NCI-H146 (cell line): ENCODE data around the gene GRN.
"Not testable (repeated sequence)": the region's sequence is repeated elsewhere in the genome, so short reads cannot be mapped to it uniquely, and the experiment has no call there.

Experiments
- DNase-seq: peaks from one replicate; lab custom pipeline; 2025; lab: John Stamatoyannopoulos, UW

Gene GRN

DNA sequence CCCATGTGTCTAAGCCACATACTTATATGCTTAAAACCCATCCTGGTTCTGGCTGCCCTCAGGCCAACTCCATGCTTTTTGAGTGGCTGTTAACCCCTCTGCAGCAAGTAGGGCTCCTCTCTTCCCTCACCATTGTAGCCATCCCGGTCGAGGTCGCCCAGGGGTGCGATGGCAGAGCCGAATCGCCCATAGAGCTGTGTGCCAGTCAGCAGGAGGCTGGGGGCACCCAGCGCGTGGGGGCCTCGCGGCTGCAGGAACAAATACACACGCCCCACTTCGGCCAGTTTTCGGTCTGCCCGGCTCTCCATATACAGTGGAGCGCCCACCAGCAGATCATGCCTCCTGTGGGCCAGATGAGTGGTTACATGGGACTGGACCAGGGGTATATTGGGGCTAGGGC, 38.3 kb downstream of the GRN start:
- DNase-seq = no peak

GRCh38 chr17:44383861-44384260, 38.8 kb downstream of the GRN start:
- no peak for DNase-seq

DNA sequence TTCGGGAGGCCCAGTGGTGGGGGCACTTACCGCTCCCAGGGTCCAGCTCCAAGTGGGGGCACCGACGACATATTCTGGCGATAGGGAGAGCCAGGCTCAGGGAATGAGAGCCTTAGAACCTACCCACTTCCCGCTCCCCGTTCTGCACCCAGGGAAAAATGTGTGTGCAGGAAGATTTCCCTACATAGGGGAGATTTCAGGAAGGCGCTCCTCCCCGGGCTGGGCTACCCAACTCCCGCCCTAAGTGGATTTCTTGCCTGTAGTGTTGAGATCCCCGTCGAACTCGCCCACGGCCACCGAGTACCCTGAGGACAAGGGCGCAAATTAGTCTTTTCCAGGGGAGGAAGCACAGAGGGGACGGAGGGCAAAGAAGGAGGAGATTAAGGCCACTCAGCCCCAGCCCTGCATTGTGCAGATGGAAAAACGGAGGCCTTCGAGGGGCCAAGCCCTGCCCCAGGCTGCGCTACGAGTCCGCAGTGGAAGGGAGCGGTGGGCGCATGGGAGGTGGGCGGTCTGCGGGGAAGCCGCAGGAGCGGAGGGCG, 39.2 kb downstream of the GRN start:
- no peak for DNase-seq

- DNase-seq = no peak
These were observed 39.8 kb downstream of the GRN start for GRCh38 chr17:44384823-44385286.

GRCh38 chr17:44385287-44386181, 40.4 kb downstream of the GRN start:
- peak; percentile 88 for DNase-seq

- DNase-seq = no peak
These were observed 41.1 kb downstream of the GRN start for GRCh38 chr17:44386182-44386525.

- DNase-seq = no peak
These were observed 42.7 kb downstream of the GRN start for GRCh38 chr17:44387804-44388203.

DNA sequence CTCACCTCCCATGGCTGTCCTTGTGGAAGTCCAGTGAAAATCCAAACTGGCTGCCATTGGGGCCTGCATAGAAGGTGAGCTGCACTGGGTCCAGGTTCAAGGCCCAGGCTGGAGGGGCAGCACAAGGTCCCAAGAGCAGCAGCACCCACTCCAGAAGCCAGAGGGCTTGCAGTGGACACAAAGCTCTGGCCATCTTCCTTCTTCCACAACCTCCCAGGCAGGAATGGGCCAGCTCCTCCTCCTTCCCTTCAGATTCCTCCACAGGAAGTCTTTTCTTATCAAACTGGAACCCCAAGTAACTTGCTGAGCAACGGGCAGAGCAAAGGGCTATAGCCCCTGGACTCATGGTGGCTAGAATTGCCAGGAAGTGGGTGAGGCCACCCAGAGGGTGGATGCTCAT, 44.2 kb downstream of the GRN start, which contains the start of gene ITGA2B:
TSS of gene ITGA2B (minus strand) at position 369 of the 400 bp plus-strand sequence. CDS start at position 193, 176 bp downstream.
- no peak for DNase-seq

- DNase-seq = no peak
These were observed 44.7 kb downstream of the GRN start for GRCh38 chr17:44389723-44390202.

DNA sequence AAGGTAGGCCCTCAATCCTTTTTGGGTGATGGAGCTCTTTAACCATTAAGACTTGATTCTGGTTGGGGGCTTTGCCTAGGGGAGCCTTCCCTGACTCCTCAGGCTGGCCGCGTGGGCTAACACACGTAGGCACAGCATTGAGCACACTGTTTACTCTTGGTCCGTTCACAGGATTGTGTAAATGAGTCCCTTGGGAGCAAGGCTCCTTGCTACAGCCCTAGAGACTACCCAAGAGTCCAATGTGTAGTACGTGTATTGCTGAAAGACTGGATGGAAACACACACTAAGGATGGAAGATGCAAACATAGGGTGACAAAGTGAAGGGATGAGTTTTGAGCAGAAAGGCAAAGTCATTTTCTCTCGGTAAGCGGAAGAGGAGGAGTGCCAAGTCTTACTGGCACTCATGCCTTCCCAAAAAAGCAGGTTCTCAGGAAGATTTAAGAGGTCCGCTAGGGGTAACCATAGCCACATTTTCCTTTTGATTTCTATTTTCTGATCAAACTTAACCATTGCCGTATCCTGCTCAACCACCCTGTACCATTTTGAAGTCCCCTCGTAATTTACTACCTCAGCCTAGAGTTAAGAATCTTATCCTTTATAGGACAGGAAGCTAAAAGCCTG, 45.3 kb downstream of the GRN start:
- DNase-seq = no peak

DNA sequence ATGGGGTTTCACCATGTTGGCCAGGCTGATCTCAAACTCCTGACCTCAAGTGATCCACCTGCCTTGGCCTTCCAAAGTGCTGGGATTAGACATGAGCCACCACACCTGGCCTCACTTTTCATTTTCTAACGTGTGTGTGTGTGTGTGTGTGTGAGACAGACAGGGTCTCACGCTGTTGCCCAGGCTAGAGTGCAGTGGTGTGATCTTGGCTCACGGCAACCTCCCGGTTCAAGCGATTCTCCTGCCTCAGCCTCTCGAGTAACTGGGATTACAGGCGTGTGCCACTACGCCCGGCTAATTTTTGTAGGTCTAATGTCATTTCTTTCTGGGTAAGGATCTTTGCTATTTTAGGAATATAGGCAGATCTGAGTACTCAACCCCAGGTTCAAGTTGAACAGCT, 49.0 kb downstream of the GRN start:
- not testable (repeated sequence) for DNase-seq

DNA sequence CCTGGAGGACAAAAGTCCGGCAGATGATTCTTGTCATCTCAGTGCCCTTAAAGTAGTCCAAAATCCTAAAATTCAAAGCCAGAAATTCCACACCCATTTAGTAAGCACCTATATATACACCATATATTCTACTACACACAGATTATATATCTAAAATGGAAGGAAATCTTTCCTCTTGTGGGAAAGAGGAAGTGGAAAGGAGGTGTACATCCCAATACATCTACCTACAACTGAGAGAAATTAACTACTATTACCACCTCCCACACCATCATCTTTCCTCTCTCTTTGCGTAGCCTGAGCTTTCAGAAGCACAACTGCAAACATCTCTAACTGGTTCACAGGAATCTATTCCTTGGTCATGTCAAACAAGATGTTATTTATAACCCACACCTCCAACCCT, 49.7 kb downstream of the GRN start:
- no peak for DNase-seq

DNA sequence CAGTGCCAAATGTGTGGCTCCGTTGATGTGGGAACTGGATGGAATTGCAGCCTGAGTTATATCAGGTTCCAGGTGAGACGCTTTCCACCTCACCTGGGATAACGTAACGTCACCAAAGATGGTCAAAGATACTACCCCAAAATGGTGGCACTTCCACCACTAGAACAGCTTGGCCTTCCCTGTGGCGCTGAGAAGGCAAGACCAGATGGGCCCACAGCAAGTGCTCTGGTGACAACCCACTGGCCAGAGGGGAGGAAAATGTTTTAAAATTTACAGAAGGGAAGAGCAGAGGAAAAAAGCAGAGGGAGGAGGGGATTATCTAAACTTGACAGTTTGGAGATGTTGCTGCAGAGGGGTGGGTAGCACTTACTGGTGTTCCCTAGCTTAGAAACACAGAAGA, 51.8 kb downstream of the GRN start:
- no peak for DNase-seq

- no peak for DNase-seq
These were observed 52.7 kb downstream of the GRN start for GRCh38 chr17:44397479-44398440.

- no peak for DNase-seq
These were observed 53.9 kb downstream of the GRN start for GRCh38 chr17:44398692-44399691.

- DNase-seq = no peak
These were observed 55.2 kb downstream of the GRN start for GRCh38 chr17:44400226-44400847.
